Measurements from ENCODE around the gene KIF21A.
A peak's percentile ranks its signal among the peaks of the same experiment; 100 is the strongest.

DNA sequence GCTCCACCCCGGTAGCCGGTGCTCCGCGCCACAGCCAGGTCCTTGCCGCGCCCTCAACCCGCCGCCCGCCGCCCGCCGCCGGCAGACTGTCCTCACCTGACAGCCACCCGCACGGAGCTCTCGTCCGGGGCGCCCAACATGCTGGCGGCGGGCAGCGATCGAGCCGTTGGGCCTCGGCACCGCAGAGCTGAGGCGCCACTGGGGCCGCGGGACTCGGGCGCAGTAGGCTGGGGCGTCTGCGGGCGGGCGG is 164 bp downstream of the KIF21A start:
- TF ChIP-seq FOXM1 (IDR thresholded peaks at IDR 0.05; ENCODE audit: low read depth), result no peak
- TF ChIP-seq FOXJ3 (CRISPR knock-in tag; IDR thresholded peaks at IDR 0.05), result peak; percentile 4; the same call in 1 of the 2 replicates
- no peak for TF ChIP-seq CTCF (IDR thresholded peaks at IDR 0.05)
- TF ChIP-seq RCOR1 (IDR thresholded peaks at IDR 0.05; ENCODE audit: low read length), result no peak
- no peak for TF ChIP-seq NFIC (IDR thresholded peaks at IDR 0.05; ENCODE audit: borderline replicate concordance)
- TF ChIP-seq, protein P1, sequence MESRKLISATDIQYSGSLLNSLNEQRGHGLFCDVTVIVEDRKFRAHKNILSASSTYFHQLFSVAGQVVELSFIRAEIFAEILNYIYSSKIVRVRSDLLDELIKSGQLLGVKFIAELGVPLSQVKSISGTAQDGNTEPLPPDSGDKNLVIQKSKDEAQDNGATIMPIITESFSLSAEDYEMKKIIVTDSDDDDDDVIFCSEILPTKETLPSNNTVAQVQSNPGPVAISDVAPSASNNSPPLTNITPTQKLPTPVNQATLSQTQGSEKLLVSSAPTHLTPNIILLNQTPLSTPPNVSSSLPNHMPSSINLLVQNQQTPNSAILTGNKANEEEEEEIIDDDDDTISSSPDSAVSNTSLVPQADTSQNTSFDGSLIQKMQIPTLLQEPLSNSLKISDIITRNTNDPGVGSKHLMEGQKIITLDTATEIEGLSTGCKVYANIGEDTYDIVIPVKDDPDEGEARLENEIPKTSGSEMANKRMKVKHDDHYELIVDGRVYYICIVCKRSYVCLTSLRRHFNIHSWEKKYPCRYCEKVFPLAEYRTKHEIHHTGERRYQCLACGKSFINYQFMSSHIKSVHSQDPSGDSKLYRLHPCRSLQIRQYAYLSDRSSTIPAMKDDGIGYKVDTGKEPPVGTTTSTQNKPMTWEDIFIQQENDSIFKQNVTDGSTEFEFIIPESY (IDR thresholded peaks at IDR 0.05; ENCODE audit: borderline replicate concordance, low read depth), result no peak
- no peak for TF ChIP-seq RFX5 (IDR thresholded peaks at IDR 0.05; ENCODE audit: low read length)
- TF ChIP-seq TEAD4 (IDR thresholded peaks at IDR 0.05; ENCODE audit: borderline replicate concordance, insufficient read depth), result no peak
- TF ChIP-seq TAF1 (IDR thresholded peaks at IDR 0.05; ENCODE audit: borderline replicate concordance, low read depth, low read length), result no peak

All from SK-N-SH (cell line).